ENCODE data around the gene LYSET. TPM values are rescaled to one million over a fixed set of nuclear protein-coding genes. Genes with fewer than 3 reads are reported as not detected.

The LYSET gene
- total and polyA plus RNA-seq, 9 of the 15 experiments (the other 6 are each of a cell fraction or from before 2014, with no cell fraction given): 7.6 to 36.6 (median 15.9) TPM

- no peak for TF ChIP-seq PRDM10 (IDR thresholded peaks at IDR 0.05; ENCODE audit: partially characterized antibody)
- TF ChIP-seq ESRRB (CRISPR knock-in tag; IDR thresholded peaks at IDR 0.05; ENCODE audit: borderline replicate concordance): no peak
- no peak for TF ChIP-seq ZKSCAN1 (IDR thresholded peaks at IDR 0.05; ENCODE audit: low read depth, low read length)
- TF ChIP-seq NCOA4 (IDR thresholded peaks at IDR 0.05; ENCODE audit: partially characterized antibody): no peak
- no peak for TF ChIP-seq BCLAF1 (IDR thresholded peaks at IDR 0.05; ENCODE audit: borderline replicate concordance in 1 of 2, control insufficient read depth in 1 of 2, low read depth in 2 of 2, low read length in 1 of 2)
- 0 out of 2 replicates have a peak, but pooled peaks have one; percentile 24 for TF ChIP-seq ZNF431 (CRISPR knock-in tag; IDR thresholded peaks at IDR 0.05)
- TF ChIP-seq GTF2F1 (IDR thresholded peaks at IDR 0.05; ENCODE audit: low read depth, low read length): no peak
- TF ChIP-seq ATF2 (CRISPR knock-in tag; IDR thresholded peaks at IDR 0.05): no peak
- peak; percentile 84 for TF ChIP-seq VEZF1 (CRISPR knock-in tag; IDR thresholded peaks at IDR 0.05)
- no peak for TF ChIP-seq TCF3 (CRISPR knock-in tag; IDR thresholded peaks at IDR 0.05)
- no peak for TF ChIP-seq ZNF79 (CRISPR knock-in tag; IDR thresholded peaks at IDR 0.05; ENCODE audit: low read depth)
- no peak for TF ChIP-seq ZNF280B (CRISPR knock-in tag; IDR thresholded peaks at IDR 0.05)
- no peak for TF ChIP-seq CEBPG (CRISPR knock-in tag; IDR thresholded peaks at IDR 0.05)
- TF ChIP-seq CEBPG (tag; conservative IDR thresholded peaks at IDR 0.05 in 1 of 2, IDR thresholded peaks at IDR 0.05 in 1 of 2): no peak
Observed at GRCh38 chr14:93184391-93185348, at the start of gene LYSET, which contains the start of gene MOAP1 (continued).

Measured in K562 (cell line).